Germinal center (tissue), 1 donor: ENCODE data around the gene DNAH10.

Experiments used
- DNase-seq: peaks from one replicate; pipeline ENCODE4 v3.0.0; 2012; ENCODE audit warnings: mixed read lengths, low spot score

The DNAH10 gene

GRCh38 chr12:123971770-123972456, 209.8 kb downstream of the DNAH10 start:
- DNase-seq, result peak; percentile 38

DNA sequence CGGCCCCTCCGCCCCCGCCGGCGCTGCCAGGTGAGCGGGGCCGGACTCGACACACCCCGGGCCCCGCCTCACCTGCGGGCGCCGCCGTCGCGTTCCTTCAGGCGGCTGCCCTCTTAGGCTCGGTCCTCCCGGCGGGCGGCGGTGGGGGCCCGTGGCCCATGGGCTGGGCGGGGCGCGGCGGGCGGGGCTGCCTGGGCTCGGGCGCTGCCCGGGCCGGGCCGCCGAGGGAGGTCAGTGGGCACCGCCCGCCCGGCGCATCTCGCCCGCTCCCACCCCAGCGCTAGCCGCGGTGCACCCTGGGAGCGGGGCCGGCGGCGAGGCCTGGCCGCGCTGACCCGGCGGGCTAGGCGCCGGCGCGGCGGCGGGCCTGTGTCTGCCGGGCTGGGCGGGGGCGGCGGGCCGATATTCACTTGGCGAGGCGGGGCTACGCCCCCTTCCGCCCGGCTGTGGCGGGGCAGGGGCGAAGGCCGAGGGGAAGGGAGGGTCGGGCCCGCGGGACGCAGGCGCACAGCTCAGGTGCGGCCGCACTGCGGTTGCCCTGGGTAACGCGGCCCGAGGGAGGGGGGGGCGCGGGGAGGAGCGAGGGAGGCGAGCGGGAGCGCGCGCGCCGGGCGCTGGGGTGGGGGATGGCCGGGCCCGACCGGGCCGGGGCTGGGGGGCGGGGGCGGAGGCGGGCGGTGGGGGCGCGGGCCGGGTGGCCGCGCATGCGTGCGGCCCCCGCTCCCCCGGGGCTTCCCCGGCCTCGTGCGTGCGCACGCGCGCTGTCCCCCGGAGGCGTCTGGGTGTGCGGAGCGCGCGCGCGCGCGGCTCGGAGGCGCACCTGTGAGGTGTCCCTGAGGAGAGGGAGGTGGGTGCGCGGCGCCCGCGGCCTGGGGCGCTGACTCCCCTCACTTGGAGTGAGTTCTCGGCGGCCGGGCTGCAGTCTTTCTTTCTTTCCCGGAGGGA, 210.6 kb downstream of the DNAH10 start, which contains the start of the genes CCDC92 and ZNF664:
Gene CCDC92 (minus strand): TSS at position 375 of the 945 bp plus-strand sequence. CDS start 28,526 bp downstream, outside the sequence.
Gene ZNF664 (plus strand): TSS at position 759 of the 945 bp plus-strand sequence. CDS start 38,930 bp downstream, outside the sequence.
- peak; percentile 99 for DNase-seq

DNA sequence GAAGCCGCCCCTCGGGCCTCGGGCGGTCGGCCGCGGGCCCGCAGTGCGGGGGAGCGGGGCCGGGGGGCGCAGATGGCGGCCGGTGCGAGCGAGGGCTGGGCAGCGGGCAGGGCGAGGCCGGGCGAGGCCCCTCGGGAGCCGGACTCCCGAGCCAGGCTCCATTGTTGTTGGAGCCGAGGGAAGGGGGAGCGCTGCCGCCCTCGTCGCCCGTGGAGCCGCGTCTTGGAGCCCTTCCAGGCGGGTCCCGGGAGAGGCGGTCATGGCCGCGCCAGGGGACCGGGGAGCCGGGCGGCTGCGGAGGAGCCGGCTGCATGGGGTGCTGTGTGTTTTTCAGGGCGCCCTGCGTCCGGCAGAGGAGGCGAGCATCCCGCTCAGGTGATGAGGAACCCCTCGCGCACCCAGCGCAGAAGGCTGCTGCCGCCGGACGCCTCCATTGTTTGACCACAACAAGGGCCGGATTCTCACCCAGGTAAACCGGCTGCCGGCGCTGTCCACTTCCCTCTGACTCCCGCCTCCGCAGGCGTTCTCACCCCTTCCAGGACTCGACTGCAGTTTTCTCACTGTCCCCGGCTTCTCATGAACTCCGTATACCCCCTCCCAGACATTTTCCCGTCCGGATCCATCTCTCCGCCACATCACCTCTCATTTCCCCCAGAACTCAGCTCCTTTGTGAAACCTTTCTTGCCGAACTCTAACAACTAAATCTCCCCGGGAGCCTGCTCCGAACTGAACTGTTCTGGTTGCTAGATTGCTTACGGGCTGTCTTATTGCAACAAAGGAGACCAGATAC, 211.6 kb downstream of the DNAH10 start:
- DNase-seq, result peak; percentile 24

- no peak for DNase-seq
Measured at GRCh38 chr12:123976227-123976826, 214.2 kb downstream of the DNAH10 start.

DNA sequence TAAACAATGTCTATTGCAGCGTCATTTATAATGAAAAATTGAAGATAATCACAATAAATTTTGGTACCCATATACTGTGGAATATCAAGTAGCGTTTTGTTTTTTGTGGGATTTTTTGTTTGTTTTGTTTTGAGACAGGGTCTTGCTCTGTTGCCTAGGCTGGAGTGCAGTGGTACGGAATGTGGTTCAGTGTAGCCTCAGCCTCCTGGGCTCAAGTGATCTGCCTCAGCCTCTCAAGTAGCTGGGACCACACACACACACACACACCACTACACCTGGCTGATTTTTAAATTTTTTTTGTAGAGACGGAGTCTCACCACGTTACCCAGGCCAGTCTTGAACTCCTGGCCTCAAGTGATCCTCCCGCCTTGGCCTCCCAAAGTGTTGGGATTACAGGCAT, 217.5 kb downstream of the DNAH10 start:
- DNase-seq, result no peak

GRCh38 chr12:123982269-123982668, 220.2 kb downstream of the DNAH10 start:
- DNase-seq, result no peak

- peak; percentile 31 for DNase-seq
Measured at GRCh38 chr12:123983822-123984485, 221.9 kb downstream of the DNAH10 start.

DNA sequence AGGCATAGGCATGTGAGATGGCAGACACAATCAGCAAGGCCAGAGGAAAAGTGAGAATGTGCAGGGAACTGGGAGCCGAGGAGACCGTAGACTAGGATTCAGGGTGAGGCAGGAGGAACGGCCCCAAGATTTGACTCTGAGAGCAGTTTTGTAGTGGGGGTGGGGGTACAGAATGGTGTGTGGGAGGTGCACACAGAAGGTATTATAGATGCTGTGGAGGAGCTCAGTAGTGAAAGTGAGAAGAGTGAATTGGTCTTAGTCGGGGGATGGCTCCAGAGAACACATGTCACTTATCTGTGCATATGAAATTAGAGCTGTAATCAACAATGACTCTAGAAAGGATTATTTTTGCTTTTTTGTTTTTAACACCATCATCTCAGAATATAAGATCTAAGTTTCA, 222.8 kb downstream of the DNAH10 start:
- no peak for DNase-seq
